Measurements from ENCODE around the gene PRIMA1.

Gene PRIMA1

GRCh38 chr14:93793555-93794324 lies 5.5 kb upstream of the PRIMA1 start:
- no peak for DNase-seq

GRCh38 chr14:93792391-93792790 lies 4.1 kb upstream of the PRIMA1 start:
- DNase-seq, result no peak

GRCh38 chr14:93790966-93791365 lies 2.7 kb upstream of the PRIMA1 start:
- DNase-seq, result no peak

GRCh38 chr14:93789228-93790130 lies 1.2 kb upstream of the PRIMA1 start:
- DNase-seq, result no peak

- DNase-seq, result no peak
These were observed 400 bp upstream of the PRIMA1 start for GRCh38 chr14:93788543-93789227.

- no peak for DNase-seq
These were observed 606 bp downstream of the PRIMA1 start for GRCh38 chr14:93787465-93788292.

- no peak for DNase-seq
These were observed 2.9 kb downstream of the PRIMA1 start for GRCh38 chr14:93785423-93785822.

- no peak for DNase-seq
These were observed 3.4 kb downstream of the PRIMA1 start for GRCh38 chr14:93784878-93785277.

- no peak for DNase-seq
These were observed 7.4 kb downstream of the PRIMA1 start for GRCh38 chr14:93780813-93781400.

- DNase-seq, result no peak
These were observed 9.2 kb downstream of the PRIMA1 start for GRCh38 chr14:93778856-93779629.

- DNase-seq, result no peak
These were observed 9.8 kb downstream of the PRIMA1 start for GRCh38 chr14:93778453-93778852.

GRCh38 chr14:93775744-93776143 lies 12.5 kb downstream of the PRIMA1 start:
- DNase-seq, result no peak

- DNase-seq, result no peak
These were observed 13.1 kb downstream of the PRIMA1 start for GRCh38 chr14:93775158-93775557.

GRCh38 chr14:93772263-93772662 lies 16.0 kb downstream of the PRIMA1 start:
- DNase-seq, result no peak

- DNase-seq, result no peak
These were observed 22.3 kb downstream of the PRIMA1 start for GRCh38 chr14:93765970-93766369.

- no peak for DNase-seq
These were observed 23.1 kb downstream of the PRIMA1 start for GRCh38 chr14:93765155-93765554.

GRCh38 chr14:93764211-93764659 lies 24.1 kb downstream of the PRIMA1 start:
- DNase-seq, result no peak

GRCh38 chr14:93759719-93760307 lies 28.5 kb downstream of the PRIMA1 start:
- DNase-seq, result no peak

GRCh38 chr14:93757206-93757605 lies 31.1 kb downstream of the PRIMA1 start:
- no peak for DNase-seq

GRCh38 chr14:93753647-93754046 lies 34.6 kb downstream of the PRIMA1 start:
- no peak for DNase-seq
